Effector CD8-positive, alpha-beta T cell (primary cell): ENCODE measurements around the gene TRIM17.

Experiments used
- DNase-seq: peaks from one replicate; lab custom pipeline; 2025; lab: John Stamatoyannopoulos, UW

The TRIM17 gene

DNA sequence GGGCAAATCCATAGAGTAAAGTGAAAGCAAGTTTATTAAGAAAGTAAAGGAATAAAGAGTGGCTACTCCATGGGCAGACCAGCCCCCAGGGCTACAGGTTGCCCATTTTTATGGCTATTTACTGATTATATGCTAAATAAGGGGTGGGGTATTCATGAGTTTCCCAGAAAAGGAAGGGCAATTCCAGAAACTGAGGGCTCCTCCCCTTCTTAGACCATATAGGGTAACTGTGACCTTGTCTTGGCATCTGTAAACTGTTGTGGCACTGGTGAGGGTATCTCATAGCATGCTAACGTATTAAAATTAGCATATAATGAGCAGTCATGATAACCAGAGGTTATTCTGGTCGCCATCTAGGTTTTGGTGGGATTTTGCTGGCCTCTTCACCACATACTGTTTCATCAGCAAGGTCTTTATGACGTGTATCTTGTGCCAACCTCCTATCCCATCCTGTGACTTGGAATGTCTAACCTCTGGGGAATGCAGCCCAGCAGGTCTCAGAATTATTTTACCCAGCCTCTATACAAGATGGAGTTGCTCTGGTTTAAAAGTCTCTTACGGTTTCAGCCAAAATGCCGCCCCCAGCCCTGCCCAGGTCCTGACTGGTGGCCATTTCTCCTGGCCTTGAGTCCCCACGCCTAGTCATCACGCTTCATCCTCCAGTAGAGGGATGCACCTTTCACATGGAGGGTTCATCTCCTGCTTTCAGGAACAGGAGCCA, 982 bp upstream of the TRIM17 start:
- DNase-seq = no peak

DNA sequence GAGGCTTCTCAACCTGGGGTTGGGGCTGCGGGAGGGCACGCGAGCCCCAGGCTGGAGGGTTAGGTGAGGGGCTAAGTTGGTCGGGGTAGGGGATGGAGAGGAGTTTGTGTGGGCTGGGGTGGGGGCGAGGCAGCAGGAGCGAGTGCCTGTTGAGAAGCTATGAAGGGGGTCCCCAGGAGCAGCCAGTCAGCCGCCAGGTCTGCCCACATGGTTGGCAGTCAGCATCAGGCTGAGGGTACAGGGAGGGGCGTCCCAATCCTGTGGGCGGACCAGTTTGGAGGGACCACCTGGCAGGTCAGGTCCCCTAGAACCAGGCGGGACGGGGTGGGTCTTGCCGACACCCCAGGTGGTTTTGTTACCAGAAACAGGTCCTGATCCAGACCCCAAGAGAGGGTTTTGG, 400 bp upstream of the TRIM17 start:
- no peak for DNase-seq

DNA sequence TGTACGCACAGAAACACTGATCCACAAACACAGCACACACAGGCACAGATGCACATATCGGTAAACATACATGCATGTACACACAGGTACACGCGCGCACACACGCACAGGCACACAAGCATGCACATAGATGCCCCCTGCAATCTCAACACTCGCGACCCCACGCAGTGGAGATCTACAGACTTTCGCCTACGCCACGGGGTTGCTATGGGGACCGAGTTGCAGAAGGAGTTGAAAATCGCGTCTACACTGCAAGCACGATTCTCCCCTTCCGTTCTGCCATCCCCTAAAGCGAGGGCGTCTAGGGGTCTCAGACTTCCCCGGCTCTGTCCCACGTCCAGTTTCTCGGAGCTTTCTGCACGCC, 826 bp downstream of the TRIM17 start:
- DNase-seq = no peak

DNA sequence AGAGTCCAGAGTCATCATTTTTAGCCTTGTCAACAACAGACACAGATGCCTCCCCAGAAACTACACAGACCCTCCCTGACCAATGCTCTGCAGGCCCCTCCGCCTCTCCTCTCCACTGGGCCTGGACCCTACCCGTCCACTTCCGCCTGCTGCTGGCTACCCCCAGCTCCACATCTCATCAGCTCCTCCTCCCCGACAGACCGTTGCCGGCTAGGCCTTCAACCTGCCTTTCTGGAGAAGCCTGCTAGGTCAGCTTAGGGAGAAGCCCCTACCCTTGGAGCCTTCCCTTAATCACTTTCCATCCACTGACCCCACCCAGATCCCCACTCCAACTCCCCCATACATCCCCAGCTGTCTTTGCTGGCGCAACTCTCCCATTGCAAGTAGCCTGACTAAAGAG, 1.4 kb downstream of the TRIM17 start:
- no peak for DNase-seq

DNA sequence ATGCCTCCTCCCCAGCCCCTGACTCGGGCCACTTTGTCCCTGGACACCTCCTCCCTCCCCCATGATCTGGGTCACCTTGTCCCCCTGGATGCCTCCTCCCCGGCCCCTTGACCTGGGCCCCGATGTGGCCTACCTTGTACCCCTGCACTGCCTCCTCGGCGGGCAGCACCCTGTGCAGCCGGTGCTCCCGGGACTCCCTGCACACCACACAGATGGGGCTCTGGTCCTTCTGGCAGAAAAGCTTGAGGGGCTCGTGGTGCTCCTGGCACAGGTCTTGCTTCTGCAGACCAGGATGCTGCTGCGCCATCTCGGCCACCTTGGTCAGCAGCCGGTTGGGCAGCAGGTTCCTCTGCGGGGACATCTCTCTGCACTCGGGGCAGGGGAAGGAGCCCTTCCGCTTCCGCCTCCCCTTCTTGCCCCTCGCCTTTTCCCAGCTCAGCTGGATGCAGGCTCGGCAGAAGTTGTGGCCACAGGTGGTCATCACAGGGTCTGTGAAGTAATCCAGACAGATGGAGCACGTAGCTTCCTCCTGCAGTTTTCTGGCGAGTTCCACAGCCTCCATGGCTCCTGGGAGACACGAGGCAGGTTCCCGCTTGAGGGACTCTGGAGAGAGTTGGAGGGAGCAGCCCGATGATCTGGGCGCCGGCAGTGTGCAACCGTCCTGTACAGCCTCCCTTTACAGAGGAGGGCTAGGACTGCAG, 2.0 kb downstream of the TRIM17 start:
- DNase-seq = no peak

DNA sequence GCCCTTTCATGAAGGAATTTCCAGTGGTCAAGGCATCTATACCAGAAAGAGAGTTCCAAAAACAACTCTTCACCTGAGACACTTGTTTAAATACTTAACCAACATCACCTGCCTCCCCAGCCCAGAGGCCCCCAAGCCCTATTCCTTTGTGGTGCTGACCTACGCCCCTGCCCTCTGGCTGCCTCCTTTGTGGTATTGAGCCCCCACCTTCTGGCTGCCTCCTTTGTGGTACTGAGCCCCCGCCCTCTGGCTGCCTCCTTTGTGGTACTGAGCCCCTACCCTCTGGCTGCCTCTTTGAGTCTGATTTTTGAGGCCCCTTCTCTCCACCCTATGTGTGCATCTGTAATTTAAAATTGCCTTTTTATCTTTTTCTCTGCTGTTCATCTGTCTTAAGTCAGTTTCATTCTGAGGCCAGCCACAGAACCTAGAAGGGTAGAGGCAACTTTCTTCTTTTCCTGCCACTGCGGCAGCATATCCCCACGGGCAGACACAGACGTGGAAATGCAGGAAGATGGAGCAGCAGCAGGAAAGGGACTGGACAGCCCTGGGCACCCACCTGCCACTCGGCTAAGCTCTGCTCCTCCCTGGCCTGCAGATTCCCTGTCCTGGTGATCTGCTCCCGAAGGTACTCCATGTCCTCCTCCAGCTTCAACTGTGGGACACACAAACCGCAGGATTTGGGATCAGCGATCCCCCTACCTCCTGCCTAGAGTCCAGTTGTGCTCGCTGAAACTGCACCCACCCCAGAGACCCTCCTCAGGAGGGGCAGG, 3.2 kb downstream of the TRIM17 start:
- no peak for DNase-seq

DNA sequence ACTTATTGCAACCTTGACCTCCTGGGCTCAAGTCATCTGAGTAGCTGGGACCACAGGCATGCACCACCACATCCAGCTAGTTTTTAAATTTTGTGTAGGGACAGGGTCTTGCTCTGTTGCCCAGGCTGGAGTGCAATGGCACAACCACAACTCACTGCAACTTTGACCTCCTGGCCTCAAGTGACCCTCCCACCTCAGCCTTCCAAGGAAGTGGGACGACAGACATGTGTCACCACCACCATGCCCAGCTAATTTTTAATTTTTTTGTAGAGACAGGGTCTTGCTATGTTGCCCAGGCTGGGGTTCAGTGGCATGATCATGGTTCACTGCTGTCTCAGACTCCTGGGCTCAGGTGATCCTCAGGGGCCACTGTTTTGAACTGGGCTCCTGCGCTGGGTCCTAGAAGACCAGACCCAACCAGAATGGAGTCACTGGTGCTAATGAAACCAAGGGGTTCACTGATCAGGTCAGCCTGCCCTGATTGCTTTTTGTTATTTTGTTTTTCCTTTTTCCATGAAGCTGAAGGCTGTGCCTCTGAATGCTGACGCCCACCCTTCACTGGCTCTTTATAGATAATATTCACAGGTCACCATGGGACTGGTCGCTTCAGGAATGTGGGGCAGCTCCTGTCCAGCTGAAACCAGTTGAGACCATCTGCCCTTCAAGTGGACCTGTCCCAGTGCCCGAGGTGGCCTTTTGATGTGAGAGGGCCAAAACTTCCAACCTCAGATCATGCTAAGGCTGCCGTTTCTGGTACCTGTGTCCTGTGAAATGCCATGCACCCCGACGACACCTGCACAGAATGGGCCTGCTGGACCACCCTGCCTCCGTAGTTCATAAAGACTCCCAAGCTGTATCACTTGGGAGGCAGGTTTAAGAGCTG, 4.9 kb downstream of the TRIM17 start:
- no peak for DNase-seq

DNA sequence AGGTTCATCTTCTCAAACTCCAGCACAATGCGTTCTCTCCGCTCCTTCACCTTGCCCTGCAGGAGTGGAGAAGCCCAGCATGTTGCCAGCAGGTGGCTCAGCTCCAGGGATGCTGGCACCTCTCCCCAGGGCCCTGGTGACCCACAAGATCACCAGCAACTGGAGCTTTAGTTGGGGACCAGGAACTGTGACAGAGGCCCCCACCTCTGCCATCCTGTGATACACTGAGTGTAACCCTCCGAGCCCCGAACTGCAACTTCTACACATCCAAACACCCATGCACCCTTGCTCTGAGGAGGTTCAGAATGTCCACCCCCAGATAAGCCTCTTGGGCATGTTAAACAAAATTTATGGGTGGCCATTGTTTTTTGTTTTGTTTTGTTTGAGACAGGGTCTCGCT, 5.5 kb downstream of the TRIM17 start:
- no peak for DNase-seq

DNA sequence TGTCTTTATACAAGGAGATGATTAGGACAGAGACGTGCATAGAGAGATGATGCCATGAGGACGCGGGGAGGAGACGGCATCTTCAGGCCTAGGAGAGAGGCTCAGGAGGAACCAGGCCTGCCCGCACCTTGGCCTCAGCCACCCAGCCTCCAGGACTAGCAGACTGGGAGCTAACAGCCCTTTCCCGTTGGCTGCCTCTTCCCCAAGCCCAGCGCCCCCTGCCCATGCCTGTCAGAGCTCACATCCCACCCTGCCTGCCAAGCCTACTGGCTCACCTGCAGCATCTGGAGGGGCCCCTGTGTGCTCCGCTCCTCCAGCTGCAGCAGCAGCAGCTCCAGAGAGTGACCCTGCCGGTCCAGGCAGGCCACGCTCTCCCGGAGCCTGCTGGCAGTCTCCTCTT, 6.0 kb downstream of the TRIM17 start:
- DNase-seq = no peak

DNA sequence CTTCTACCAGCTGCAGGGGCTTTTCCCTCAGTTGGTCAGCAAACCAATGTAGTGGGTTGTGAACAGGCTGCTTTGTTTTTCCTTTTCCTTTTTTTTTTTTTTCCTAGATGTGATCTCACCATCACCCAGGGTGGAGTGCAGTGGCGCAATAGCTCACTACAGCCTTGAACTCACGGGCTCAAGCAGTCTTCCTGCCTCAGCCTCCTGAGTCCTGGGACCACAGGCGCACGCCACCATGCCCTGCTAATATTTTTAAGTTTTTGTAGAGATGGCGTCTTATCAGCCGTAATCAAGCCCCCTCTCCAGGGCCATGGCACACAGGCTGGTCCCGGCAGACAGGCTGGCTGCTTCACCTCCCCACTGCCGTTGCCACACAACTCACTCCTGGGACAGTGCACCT, 6.6 kb downstream of the TRIM17 start:
- DNase-seq = no peak

DNA sequence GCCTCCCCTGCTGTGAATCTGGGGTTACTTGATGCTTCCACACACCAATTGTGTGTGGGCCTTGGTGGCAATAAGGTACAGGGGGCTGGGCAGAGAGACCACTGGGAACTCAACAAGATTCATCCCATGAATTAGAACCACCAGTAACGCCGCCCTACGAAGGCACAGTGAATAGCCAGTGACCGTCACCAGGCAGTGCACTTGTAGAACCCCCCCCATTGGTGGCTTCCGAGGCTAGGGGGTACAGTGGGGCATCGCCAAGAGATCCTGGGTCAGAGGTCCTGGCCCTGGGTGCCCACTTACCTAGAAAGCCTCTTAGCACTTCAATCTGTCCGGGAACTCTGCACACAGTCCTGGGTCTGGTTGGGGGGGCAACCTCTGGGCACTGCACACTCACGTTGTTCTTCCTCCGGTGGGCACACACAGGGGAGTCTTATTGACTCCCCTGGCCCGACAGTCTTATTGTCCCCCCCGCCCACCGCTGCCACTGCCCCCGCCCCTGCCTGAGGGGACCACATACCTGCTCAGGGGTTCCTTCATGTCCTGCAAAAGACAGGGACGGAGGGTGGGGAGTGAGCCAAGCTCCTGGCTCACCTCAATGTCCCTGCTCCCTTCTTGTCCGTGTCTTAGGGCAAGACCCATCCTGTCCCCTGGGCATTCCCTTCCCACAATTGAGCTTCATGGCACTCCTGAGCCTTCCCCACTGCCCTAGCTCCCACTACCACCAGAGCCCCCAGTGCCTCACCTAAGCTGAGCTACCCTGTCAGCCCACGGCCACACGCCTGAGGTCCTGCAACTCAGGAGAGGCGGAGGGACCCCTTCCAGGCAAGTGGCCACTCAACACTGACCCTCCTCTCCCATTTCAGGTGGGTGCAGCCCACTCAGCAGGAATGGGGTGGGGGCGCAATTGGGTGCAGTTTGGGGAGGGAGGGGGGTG, 7.5 kb downstream of the TRIM17 start:
- no peak for DNase-seq

DNA sequence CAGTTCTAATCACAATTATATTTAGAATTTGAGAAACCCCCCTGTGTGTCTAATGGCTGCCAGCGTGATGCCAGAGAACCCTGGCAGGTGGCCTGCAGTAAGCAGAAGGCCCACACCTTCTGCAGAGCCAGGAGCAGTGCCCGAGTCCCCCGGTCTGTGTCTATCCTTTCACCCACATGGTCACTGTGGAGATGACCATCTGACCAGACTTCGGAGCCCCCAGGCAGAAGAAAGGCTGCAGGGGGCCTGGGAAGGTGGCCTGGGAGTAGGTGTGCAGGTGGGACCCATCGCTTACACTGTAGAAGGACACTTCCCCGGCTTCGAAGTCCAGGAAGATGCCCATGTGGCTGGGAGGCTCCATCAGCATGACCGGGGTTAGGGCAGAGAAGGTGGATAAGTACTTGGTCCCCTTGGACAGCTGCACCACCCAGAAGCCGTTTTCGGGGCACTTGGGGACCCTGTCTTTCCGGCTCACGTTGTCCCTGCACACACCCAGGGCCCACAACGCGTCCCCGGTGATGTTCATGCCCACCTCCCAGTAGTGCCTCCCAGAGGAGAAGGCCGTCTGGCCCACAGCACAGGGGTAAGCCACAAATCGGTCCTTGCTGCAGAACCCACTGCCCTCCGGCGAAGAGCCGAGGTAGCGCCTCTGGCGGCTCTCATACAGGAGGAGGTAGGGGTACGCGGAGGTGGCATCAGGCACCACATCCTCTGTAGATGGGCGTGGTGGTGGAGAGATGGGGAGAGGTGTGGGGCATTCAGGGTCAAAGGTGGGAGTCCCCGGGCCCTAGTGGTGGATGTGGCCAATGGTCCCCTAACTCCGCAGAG, 8.4 kb downstream of the TRIM17 start:
- no peak for DNase-seq

DNA sequence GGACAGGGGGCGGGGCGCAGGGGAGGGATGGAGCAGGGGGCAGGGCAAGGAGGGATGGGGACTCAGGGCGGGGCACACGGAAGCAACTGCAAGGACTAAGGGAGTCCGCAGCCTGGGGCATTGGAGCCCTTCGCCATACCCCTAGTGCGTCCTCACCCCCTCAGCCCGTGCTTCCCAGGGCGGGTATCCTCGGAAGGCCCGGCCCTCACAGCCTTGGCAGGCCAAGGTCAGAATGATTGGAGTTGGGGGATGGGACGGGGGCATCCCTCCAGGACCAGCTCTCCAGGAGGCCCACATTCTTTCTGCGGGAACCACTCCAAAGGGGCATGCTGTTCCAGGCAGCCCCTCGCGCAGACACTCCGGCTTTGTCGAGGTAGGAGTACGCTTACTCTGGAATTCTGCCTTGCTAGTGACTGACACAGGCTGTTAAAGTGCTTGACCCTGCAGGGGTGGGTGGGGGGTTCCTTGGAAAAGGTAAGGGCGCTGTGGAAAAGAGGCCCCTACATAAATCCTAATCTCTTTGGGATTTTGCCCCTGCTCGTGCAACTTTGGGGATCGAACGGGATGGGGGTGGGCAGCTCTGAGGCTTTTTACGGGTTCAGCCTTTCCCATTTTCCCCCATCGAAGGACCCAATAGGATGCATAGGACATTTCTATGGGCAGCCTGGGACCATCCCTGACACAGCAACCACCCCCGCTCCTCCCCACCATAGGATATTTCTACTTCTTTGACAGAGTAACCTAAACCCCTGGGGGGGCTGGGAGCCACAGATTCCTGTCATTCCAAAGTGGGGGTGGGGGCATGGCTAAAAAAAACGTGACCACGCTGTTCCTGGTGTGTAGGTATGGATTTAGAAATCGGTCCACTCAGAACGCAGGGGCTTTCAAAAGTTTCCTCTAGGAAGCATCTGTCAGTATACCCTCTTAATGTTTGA, 9.3 kb downstream of the TRIM17 start:
- no peak for DNase-seq

DNA sequence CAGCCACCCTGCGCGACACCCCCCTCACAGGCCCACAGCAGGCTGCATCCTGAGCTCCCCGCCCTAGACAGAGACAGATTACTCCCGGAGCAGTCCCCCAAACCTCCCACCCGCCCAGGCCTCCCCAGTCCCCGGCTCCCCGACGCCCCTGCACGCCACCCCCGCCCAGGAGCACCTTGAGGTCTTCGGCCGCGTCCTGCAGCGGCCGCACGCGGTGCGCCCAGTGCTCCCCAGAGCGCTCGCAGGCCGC, 10.8 kb downstream of the TRIM17 start:
- DNase-seq = no peak

DNA sequence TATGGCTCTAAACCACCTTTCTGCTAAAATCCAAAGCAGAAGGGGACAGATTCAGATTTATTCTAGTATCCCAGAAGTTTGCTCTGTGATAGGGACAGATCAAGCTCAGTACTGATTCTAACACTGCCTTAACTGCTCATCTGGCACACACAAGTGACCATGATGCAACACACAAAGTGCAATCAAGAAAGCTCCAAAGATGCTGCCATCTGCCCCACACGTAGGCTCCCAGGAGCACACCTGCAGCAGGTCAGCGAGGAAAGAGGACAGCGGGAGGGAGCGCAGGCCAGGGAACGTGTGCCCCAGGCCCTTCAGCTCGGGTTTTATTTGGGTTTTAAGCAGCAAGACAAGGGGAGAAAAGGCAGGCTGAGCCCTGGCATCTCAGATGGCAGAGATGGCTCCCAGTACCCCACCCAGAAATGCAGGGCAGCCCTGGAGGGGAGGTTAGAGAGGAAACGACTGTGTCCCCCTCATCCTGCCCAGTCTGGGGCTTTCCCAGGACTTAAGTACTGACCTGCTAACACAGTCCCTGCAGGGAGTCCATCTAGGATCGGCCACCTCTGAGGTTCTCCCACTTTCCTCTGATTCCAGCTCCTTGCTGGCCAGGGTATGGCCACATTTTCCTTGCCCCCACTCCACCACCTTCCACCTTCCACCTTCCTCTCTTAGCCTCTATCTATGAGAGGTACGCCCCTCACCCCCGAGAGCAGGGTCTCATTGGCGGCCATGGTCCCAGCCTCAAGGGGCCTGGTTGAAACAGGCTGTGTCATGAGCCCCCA, 11.3 kb downstream of the TRIM17 start:
- no peak for DNase-seq

DNA sequence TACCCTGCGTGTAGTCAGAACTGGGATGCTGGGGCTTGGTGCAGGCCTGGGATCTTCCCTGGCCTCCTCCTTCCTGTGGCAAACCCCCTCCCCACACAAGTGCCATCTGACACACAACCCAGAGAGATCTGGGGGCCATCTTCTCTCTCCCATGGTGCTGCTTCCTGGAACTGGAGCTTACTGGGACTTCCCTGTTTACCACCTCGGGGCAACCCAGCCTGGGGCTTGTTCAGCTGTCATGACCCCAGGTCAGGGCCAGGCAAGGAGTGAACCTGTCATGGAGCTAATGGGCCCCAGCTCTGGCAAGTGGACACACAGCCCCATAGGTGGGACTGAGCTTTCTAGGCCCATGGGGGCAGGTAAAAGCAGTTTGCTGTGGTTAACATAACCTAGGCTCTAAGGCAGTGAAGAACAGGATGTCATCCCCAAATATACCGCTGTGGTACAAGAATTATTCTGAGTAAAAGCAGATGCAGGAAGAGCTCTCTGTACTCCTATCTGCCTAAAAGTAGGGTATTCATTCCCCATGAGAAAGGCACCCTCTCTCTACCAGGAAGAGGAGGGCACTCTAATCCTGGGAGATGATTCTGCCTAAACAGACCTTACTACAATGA, 12.4 kb downstream of the TRIM17 start:
- no peak for DNase-seq

DNA sequence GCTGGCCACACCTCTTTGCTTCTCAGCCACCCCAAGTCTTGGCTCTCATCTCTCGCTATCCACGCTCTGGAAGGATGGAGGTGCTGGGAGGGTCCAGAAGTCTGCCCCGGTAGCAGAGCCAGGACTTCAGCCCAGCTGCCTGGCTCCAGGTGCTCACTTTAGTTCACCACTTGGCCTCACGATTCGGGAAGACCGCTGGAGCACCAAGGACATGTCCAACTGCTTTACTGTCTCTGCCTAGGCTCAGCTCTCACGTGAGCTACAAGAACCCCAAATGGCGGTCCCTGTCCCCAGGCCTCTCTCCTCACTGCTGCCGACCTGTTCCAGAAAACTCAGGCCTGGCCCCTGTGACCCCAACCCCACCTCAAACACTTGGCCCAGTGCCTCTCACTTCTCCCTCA, 13.4 kb downstream of the TRIM17 start:
- no peak for DNase-seq

DNA sequence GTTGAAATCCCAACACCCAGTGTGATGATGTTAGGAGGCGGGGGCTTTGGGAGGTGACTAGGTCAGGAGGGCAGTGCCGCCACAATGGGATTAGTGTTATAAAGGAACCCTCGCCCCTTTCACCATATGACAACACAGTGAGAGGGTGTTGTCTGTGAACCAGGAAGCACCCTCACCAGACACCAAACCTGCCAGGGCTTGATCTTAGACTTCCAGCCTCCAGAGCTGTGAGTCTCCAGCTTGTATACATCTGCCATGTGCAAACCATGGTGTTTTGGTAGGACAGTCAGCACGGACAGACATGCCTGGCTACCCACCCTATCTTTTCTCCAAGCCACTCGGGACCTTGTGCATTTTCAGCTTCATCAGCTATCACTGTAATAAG, 14.0 kb downstream of the TRIM17 start:
- DNase-seq = no peak
